K562 (cell line): Measurements from ENCODE around the gene ARF1.

Experiments used
- CTCF ChIP-seq, 3 experiments: IDR thresholded peaks in 2 of 3; conservative IDR thresholded peaks in 1 of 3; 2 replicates each; pipeline ENCODE4 v1.5.1; 2011 to 2012; ENCODE audit warnings: low read length in 3 of 3, mild to moderate bottlenecking in 3 of 3, control low read depth in 2 of 3, improper control_type of control experiment in 1 of 3, inconsistent platforms in 1 of 3, low read depth in 1 of 3, mixed read lengths in 1 of 3, moderate library complexity in 1 of 3; ENCODE audit not compliant: insufficient read depth in 2 of 3
- MAX ChIP-seq: sonication (generic); formaldehyde crosslinking; IDR thresholded peaks from 2 replicates; pipeline ENCODE4 v1.9.0; 2022; ENCODE audit warnings: mild to moderate bottlenecking, missing genetic modification reagents
- PHTF2 ChIP-seq: fragments of 250-450 bp; sonication (Bioruptor Pico); IDR thresholded peaks from 2 replicates; pipeline ENCODE4 v1.5.0; 2021; ENCODE audit warnings: mild to moderate bottlenecking
- SP1 ChIP-seq: sonication (generic); formaldehyde crosslinking; IDR thresholded peaks from 2 replicates; pipeline ENCODE4 v1.8.1; 2022; ENCODE audit warnings: mild to moderate bottlenecking, missing genetic modification reagents
- TEAD4 ChIP-seq, 2 experiments: sonication (generic) in 1 of 2; formaldehyde crosslinking in 1 of 2; IDR thresholded peaks; 2 replicates each; pipeline versions ENCODE4 v1.6.1 to v1.8.0; 2012 to 2022; ENCODE audit warnings: borderline replicate concordance in 1 of 2, inconsistent platforms in 1 of 2, low read length in 1 of 2, mild to moderate bottlenecking in 1 of 2, missing genetic modification reagents in 1 of 2
- YY1 ChIP-seq, 3 experiments: IDR thresholded peaks; 2 replicates each; pipeline ENCODE4 v1.6.1; 2011; ENCODE audit warnings: low read length in 2 of 3, mild to moderate bottlenecking in 2 of 3, moderate library complexity in 2 of 3, borderline replicate concordance in 1 of 3, control low read depth in 1 of 3, low read depth in 1 of 3; ENCODE audit not compliant: insufficient read depth in 3 of 3, insufficient replicate concordance in 2 of 3, control insufficient read depth in 1 of 3, insufficient read length in 1 of 3; ENCODE audit errors: extremely low read depth in 1 of 3
- ZNF695 ChIP-seq: fragments of 450-650 bp; formaldehyde crosslinking; IDR thresholded peaks from 2 replicates; pipeline ENCODE4 v1.4.0; 2020; ENCODE audit warnings: mild to moderate bottlenecking, moderate library complexity

GRCh38 chr1:228083871-228084278, 1.4 kb downstream of the ARF1 start:
- TF ChIP-seq SP1, result no peak
- TF ChIP-seq YY1 (IDR thresholded peaks at IDR 0.05; ENCODE audit: borderline replicate concordance in 1 of 3, control insufficient read depth in 1 of 3, extremely low read depth in 1 of 3, insufficient read depth in 3 of 3, insufficient read length in 1 of 3, insufficient replicate concordance in 2 of 3, low read depth in 1 of 3, low read length in 2 of 3), result peak in 2 of 3 experiments; percentile 19 to 43
- no peak for TF ChIP-seq TEAD4 (IDR thresholded peaks at IDR 0.05; ENCODE audit: low read length)
- TF ChIP-seq TEAD4 (CRISPR knock-in tag; IDR thresholded peaks at IDR 0.05; ENCODE audit: borderline replicate concordance), result no peak
- TF ChIP-seq PHTF2 (CRISPR knock-in tag), result no peak
- no peak for TF ChIP-seq ZNF695
- peak; percentile 82 for TF ChIP-seq MAX
- TF ChIP-seq CTCF (IDR thresholded peaks at IDR 0.05 in 2 of 3, conservative IDR thresholded peaks at IDR 0.05 in 1 of 3; ENCODE audit: insufficient read depth in 2 of 3, low read depth in 1 of 3, low read length in 3 of 3), result no peak
